IMR-90 (cell line): ENCODE results near the gene NOL4L. TPM values are rescaled to one million over a fixed set of nuclear protein-coding genes. Genes with fewer than 3 reads are reported as not detected.

Source experiments
- ATAC-seq: fragments of 200-7000 bp; cut with Tn5 transposase; 2 replicates; pipeline ENCODE4 v1.9.1; 2020; ENCODE audit warnings: low read depth, mild to moderate bottlenecking, moderate library complexity
- BruUV-seq: library from RNA; stranded (reverse); fragments of 400-500 nt; replicated peaks from 2 replicates; lab custom pipeline; 2021; lab: Mats Ljungman, UMichigan
- CTCF ChIA-PET: fragments of 300-600 bp; formaldehyde crosslinking; extraction: SDS; loops from one replicate; lab custom pipeline; 2021; ENCODE audit warnings: antibody characterized with exemption; lab: Yijun Ruan, JAX
- POLR2A ChIA-PET: fragments of 300-600 bp; sonication (Branson Sonifier 250); formaldehyde crosslinking; loops from one replicate; lab custom pipeline; 2022; ENCODE audit warnings: antibody characterized with exemption; ENCODE audit not compliant: unreplicated experiment; lab: Charles Lee
- DNase-seq: peaks from one replicate; pipeline ENCODE4 v3.0.0; 2013
- H2AFZ ChIP-seq: replicated peaks from 2 replicates; pipeline ENCODE3; 2013; ENCODE audit warnings: low read length, mild to moderate bottlenecking; ENCODE audit not compliant: poor library complexity
- H2AK5ac ChIP-seq: 2 replicates; pipeline ENCODE4 v1.6.1; 2013; ENCODE audit warnings: low read depth, low read length, inconsistent platforms
- H2AK9ac ChIP-seq: replicated peaks from 2 replicates; pipeline ENCODE3; 2013; ENCODE audit warnings: mild to moderate bottlenecking, low read depth, low read length, moderate library complexity; ENCODE audit not compliant: poor library complexity
- H2BK120ac ChIP-seq: 2 replicates; pipeline ENCODE4 v1.6.1; 2013; ENCODE audit warnings: low read depth, low read length, inconsistent platforms
- H2BK15ac ChIP-seq: 3 replicates; pipeline ENCODE4 v1.6.1; 2013; ENCODE audit warnings: low read depth, low read length, inconsistent platforms
- H2BK20ac ChIP-seq: 2 replicates; pipeline ENCODE4 v1.6.1; 2013; ENCODE audit warnings: low read depth, mild to moderate bottlenecking, inconsistent platforms, low read length, moderate library complexity
- H2BK5ac ChIP-seq: 2 replicates; pipeline ENCODE4 v1.6.1; 2013; ENCODE audit warnings: mild to moderate bottlenecking, low read depth, low read length, inconsistent platforms; ENCODE audit not compliant: poor library complexity, severe bottlenecking
- H3K14ac ChIP-seq: replicated peaks from 2 replicates; pipeline ENCODE4 v1.6.1; 2013; ENCODE audit warnings: low read depth, low read length, inconsistent platforms
- H3K18ac ChIP-seq: 2 replicates; pipeline ENCODE4 v1.6.1; 2013; ENCODE audit warnings: low read depth, low read length, control low read depth
- H3K23ac ChIP-seq: 2 replicates; pipeline ENCODE4 v1.6.1; 2013; ENCODE audit warnings: low read depth, low read length, inconsistent platforms
- H3K27ac ChIP-seq: 2 replicates; pipeline ENCODE4 v1.5.1; 2013; ENCODE audit warnings: mild to moderate bottlenecking, control low read depth, low read length; ENCODE audit not compliant: insufficient read depth
- H3K27me3 ChIP-seq: 2 replicates; pipeline ENCODE4 v1.6.1; 2013; ENCODE audit warnings: low read length; ENCODE audit not compliant: control insufficient read depth, insufficient read depth
- H3K36me3 ChIP-seq: 2 replicates; pipeline ENCODE4 v1.6.1; 2013; ENCODE audit warnings: low read length, mixed read lengths; ENCODE audit not compliant: control insufficient read depth, insufficient read depth
- H3K4ac ChIP-seq: 2 replicates; pipeline ENCODE4 v1.6.1; 2013; ENCODE audit warnings: low read depth, low read length, inconsistent platforms
- H3K4me1 ChIP-seq: 2 replicates; pipeline ENCODE4 v1.6.1; 2013; ENCODE audit warnings: low read length, mixed read lengths; ENCODE audit not compliant: control insufficient read depth, insufficient read depth
- H3K4me2 ChIP-seq: 2 replicates; pipeline ENCODE4 v1.6.1; 2013; ENCODE audit warnings: low read depth, mild to moderate bottlenecking, control low read depth, low read length, moderate library complexity
- H3K4me3 ChIP-seq: 2 replicates; pipeline ENCODE4 v1.5.1; 2013; ENCODE audit warnings: low read depth, mild to moderate bottlenecking, control low read depth, low read length, moderate library complexity; ENCODE audit not compliant: insufficient read depth
- H3K56ac ChIP-seq: 2 replicates; pipeline ENCODE4 v1.6.1; 2013; ENCODE audit warnings: low read length, inconsistent platforms; ENCODE audit not compliant: insufficient read depth; ENCODE audit errors: extremely low read depth
- H3K79me1 ChIP-seq, 2 experiments: 2 replicates each; pipeline ENCODE4 v1.6.1; 2013; ENCODE audit warnings: low read length in 2 of 2, inconsistent platforms in 1 of 2, low read depth in 1 of 2
- H3K9ac ChIP-seq: 2 replicates; pipeline ENCODE4 v1.6.1; 2013; ENCODE audit warnings: low read depth, low read length, control low read depth
- H3K9me1 ChIP-seq: 2 replicates; pipeline ENCODE4 v1.6.1; 2013; ENCODE audit warnings: low read length, inconsistent platforms; ENCODE audit not compliant: insufficient read depth
- H3K9me3 ChIP-seq: 2 replicates; pipeline ENCODE4 v1.6.1; 2013; ENCODE audit warnings: low read length; ENCODE audit not compliant: control insufficient read depth, insufficient read depth
- H4K20me1 ChIP-seq: 2 replicates; pipeline ENCODE4 v1.6.1; 2013; ENCODE audit warnings: low read length, inconsistent platforms; ENCODE audit not compliant: insufficient read depth
- H4K5ac ChIP-seq: 2 replicates; pipeline ENCODE4 v1.6.1; 2013; ENCODE audit warnings: mild to moderate bottlenecking, low read depth, low read length, control low read depth
- H4K8ac ChIP-seq, 2 experiments: 2 replicates each; pipeline ENCODE4 v1.6.1; 2013; ENCODE audit warnings: low read depth in 2 of 2, low read length in 2 of 2, control low read depth in 1 of 2, inconsistent platforms in 1 of 2
- H4K91ac ChIP-seq: 2 replicates; pipeline ENCODE4 v1.6.1; 2013; ENCODE audit warnings: low read depth, low read length, inconsistent platforms; ENCODE audit not compliant: insufficient read depth
- BHLHE40 ChIP-seq: fragments of 150-350 bp; IDR thresholded peaks from 2 replicates; pipeline ENCODE4 v1.6.1; 2016; ENCODE audit warnings: mild to moderate bottlenecking, low read depth, low read length
- CEBPB ChIP-seq: IDR thresholded peaks from 2 replicates; pipeline ENCODE4 v1.6.1; 2012; ENCODE audit warnings: low read depth, low read length, improper control_type of control experiment
- CHD1 ChIP-seq: IDR thresholded peaks from 2 replicates; pipeline ENCODE4 v1.6.1; 2012; ENCODE audit warnings: low read depth, low read length, improper control_type of control experiment
- MAFK ChIP-seq: IDR thresholded peaks from 2 replicates; pipeline ENCODE4 v1.6.1; 2012; ENCODE audit warnings: low read depth, low read length, improper control_type of control experiment
- MXI1 ChIP-seq: IDR thresholded peaks from 2 replicates; pipeline ENCODE4 v1.6.1; 2012; ENCODE audit warnings: low read depth, mild to moderate bottlenecking, low read length, moderate library complexity, borderline replicate concordance
- NFE2L2 ChIP-seq: fragments of 150-350 bp; IDR thresholded peaks from 2 replicates; pipeline ENCODE4 v1.6.1; 2016; ENCODE audit warnings: low read depth, mild to moderate bottlenecking, low read length
- POLR2A ChIP-seq: IDR thresholded peaks from 2 replicates; pipeline ENCODE4 v1.6.1; 2012; ENCODE audit warnings: mild to moderate bottlenecking, low read depth, low read length
- RFX5 ChIP-seq: IDR thresholded peaks from 2 replicates; pipeline ENCODE4 v1.8.0; 2012; ENCODE audit warnings: low read depth, mild to moderate bottlenecking, low read length, moderate library complexity
- WGBS, 2 experiments: methylation state at CpG; one replicate each; pipeline versions ENCODE4 v1.1.5 to v1.1.7; 2013; ENCODE audit warnings: missing lambda C conversion rate in 2 of 2; ENCODE audit not compliant: insufficient read length in 1 of 2; ENCODE audit errors: extremely low coverage in 2 of 2; 5-methylcytosine and 5-hydroxymethylcytosine counted together
- dilution Hi-C: fragments of 300-500 bp; cut with HindIII; formaldehyde crosslinking; loops from one replicate; pipeline ENCODE4 v1.14.3; 2018; ENCODE audit warnings: low sequenced_read_pairs; ENCODE audit not compliant: unreplicated experiment
- in situ Hi-C: fragments of 300-500 bp; cut with MboI; formaldehyde crosslinking; loops from 3 replicates; pipeline ENCODE4 v1.14.3; 2019; ENCODE audit warnings: low sequenced_read_pairs, inconsistent platforms, mixed read lengths
- intact Hi-C: fragments of 100-400 bp; cut with micrococcal nuclease; formaldehyde crosslinking; loops from 2 replicates; pipeline ENCODE4 v1.10.0; 2022
- polyA plus RNA-seq, 3 experiments: library from polyadenylated mRNA; depleted of rRNA; stranded (reverse); fragments of >200 nt; gene quantifications; 2 replicates each; pipeline ENCODE4 v1.2.3, GENCODE V29; 2012; ENCODE audit warnings: low replicate concordance in 1 of 3
- total RNA-seq: library from RNA; depleted of rRNA; stranded (reverse); fragments of >200 nt; gene quantifications from 2 replicates; pipeline ENCODE4 v1.2.3, GENCODE V29; 2012
- TF ChIP-seq, protein P1 (sequence below): fragments of 150-350 bp; IDR thresholded peaks from 2 replicates; pipeline ENCODE4 v1.6.1; 2017; ENCODE audit warnings: mild to moderate bottlenecking, antibody characterized with exemption, low read length, low read depth
- TF ChIP-seq, protein P2 (sequence below): conservative IDR thresholded peaks from 2 replicates; pipeline ENCODE4 v1.5.1; 2012; ENCODE audit warnings: mild to moderate bottlenecking, low read depth, low read length, improper control_type of control experiment
- TF ChIP-seq, protein P3 (sequence below): fragments of 150-350 bp; IDR thresholded peaks from 2 replicates; pipeline ENCODE4 v1.6.1; 2016; ENCODE audit warnings: low read depth, mild to moderate bottlenecking, low read length, moderate library complexity, borderline replicate concordance

The NOL4L gene
- total and polyA plus RNA-seq, 2 of the 4 experiments (the other 2 are of a cell fraction): 4.7 to 13.3 TPM

DNA sequence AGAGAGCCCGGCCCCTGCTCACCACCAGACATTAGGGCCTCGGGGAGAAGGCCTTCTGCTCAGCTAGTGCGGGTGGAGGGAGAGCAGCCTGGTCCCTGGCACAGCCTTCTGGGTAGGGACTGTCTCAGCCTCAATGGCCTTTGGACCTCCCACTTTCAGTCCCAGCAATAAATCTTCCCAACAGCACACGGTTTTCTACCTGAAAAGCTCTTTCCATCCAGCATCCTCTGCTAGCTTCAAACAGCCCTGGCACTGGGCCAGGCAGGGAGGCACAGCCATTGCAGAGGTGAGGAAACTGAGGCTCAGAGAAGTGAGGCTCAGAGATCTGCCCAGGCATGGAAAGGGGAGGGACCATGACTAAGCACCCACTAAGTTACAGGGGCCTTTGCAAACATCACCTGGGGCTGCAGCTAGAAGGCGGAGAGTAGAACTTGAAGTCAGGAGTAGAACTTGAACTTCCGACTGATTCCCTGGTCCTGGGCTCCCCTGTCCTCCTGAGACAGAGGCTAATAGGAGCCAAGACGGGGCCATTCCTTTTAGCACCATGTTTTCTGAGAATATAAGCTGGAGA lies 43.9 kb upstream of the NOL4L start:
- H4K91ac ChIP-seq: no peak overlapping the region
- no peak for ATAC-seq
- H3K56ac ChIP-seq: no peak overlapping the region
- no peak overlapping the region for H3K18ac ChIP-seq
- no peak overlapping the region for H3K23ac ChIP-seq
- no peak overlapping the region for H2BK15ac ChIP-seq
- H2AFZ ChIP-seq: no peak overlapping the region
- H2BK5ac ChIP-seq: no peak overlapping the region
- no peak overlapping the region for H3K9ac ChIP-seq
- no peak overlapping the region for H3K4me3 ChIP-seq
- ChIA-PET CTCF (no interaction called here), POLR2A (no interaction called here)
- TF ChIP-seq BHLHE40 (no peak), CEBPB (no peak), MXI1 (no peak), MAFK (no peak), RFX5 (no peak), CHD1 (no peak), POLR2A (no peak), NFE2L2 (no peak)
- TF ChIP-seq, protein P1, sequence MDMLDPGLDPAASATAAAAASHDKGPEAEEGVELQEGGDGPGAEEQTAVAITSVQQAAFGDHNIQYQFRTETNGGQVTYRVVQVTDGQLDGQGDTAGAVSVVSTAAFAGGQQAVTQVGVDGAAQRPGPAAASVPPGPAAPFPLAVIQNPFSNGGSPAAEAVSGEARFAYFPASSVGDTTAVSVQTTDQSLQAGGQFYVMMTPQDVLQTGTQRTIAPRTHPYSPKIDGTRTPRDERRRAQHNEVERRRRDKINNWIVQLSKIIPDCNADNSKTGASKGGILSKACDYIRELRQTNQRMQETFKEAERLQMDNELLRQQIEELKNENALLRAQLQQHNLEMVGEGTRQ: no peak
- TF ChIP-seq, protein P2, sequence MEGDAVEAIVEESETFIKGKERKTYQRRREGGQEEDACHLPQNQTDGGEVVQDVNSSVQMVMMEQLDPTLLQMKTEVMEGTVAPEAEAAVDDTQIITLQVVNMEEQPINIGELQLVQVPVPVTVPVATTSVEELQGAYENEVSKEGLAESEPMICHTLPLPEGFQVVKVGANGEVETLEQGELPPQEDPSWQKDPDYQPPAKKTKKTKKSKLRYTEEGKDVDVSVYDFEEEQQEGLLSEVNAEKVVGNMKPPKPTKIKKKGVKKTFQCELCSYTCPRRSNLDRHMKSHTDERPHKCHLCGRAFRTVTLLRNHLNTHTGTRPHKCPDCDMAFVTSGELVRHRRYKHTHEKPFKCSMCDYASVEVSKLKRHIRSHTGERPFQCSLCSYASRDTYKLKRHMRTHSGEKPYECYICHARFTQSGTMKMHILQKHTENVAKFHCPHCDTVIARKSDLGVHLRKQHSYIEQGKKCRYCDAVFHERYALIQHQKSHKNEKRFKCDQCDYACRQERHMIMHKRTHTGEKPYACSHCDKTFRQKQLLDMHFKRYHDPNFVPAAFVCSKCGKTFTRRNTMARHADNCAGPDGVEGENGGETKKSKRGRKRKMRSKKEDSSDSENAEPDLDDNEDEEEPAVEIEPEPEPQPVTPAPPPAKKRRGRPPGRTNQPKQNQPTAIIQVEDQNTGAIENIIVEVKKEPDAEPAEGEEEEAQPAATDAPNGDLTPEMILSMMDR: no peak
- TF ChIP-seq, protein P3, sequence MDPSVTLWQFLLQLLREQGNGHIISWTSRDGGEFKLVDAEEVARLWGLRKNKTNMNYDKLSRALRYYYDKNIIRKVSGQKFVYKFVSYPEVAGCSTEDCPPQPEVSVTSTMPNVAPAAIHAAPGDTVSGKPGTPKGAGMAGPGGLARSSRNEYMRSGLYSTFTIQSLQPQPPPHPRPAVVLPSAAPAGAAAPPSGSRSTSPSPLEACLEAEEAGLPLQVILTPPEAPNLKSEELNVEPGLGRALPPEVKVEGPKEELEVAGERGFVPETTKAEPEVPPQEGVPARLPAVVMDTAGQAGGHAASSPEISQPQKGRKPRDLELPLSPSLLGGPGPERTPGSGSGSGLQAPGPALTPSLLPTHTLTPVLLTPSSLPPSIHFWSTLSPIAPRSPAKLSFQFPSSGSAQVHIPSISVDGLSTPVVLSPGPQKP: no peak
- peak overlapping the region; percentile 28 for H2AK9ac ChIP-seq
- no peak overlapping the region for H2AK5ac ChIP-seq
- H3K4me2 ChIP-seq: no peak overlapping the region
- DNase-seq: no peak
- H3K4ac ChIP-seq: no peak overlapping the region
- H3K27me3 ChIP-seq: peaks cover 36% of the 10 kb centered on the region
- H4K20me1 ChIP-seq: no peaks in the 10 kb centered on the region
- H4K5ac ChIP-seq: no peak overlapping the region
- no peaks in the 10 kb centered on the region for H3K79me1 ChIP-seq
- intact Hi-C loops: loop anchor here (10.0 kb wide), 1 partner anchor 56 kb away; no protein-coding TSS in a partner anchor
- no peak overlapping the region for H2BK120ac ChIP-seq
- no peaks in the 10 kb centered on the region for H3K9me3 ChIP-seq
- H2BK20ac ChIP-seq: no peak overlapping the region
- H3K4me1 ChIP-seq: peaks cover 2% of the 10 kb centered on the region; the same call in 1 of the 2 replicates
- no peak overlapping the region for H3K27ac ChIP-seq
- in situ Hi-C loops: no loop called here
- H3K9me1 ChIP-seq: no peaks in the 10 kb centered on the region
- dilution Hi-C loops: no loop called here
- 88% methylated on average over 2 of the region's 7 CpGs; no CpG with 5 or more reads in 1 of the 2 experiments for WGBS, 2 experiments
- no peak overlapping the region for H4K8ac ChIP-seq
- no TSS peak for BruUV-seq
- H3K14ac ChIP-seq: no peak overlapping the region
- no peaks in the 10 kb centered on the region for H3K36me3 ChIP-seq
